Osteoblast (primary cell): ENCODE measurements around the gene SCN7A. TPM values are rescaled to one million over a fixed set of nuclear protein-coding genes. Genes with fewer than 3 reads are reported as not detected.

Experiments used
- DNase-seq: peaks from one replicate; pipeline ENCODE4 v3.0.0; 2011; ENCODE audit warnings: low spot score, mixed read lengths; ENCODE audit not compliant: insufficient read length; ENCODE audit errors: missing footprints
- H2AFZ ChIP-seq: 2 replicates; pipeline ENCODE4 v1.6.0; 2011; ENCODE audit warnings: mild to moderate bottlenecking, low read length
- H3K27ac ChIP-seq: 2 replicates; pipeline ENCODE4 v1.5.1; 2011; ENCODE audit warnings: mild to moderate bottlenecking, low read depth, low read length, moderate library complexity
- H3K27me3 ChIP-seq: 2 replicates; pipeline ENCODE4 v1.6.0; 2012; ENCODE audit warnings: mild to moderate bottlenecking, control low read depth, inconsistent platforms, low read length, moderate library complexity; ENCODE audit not compliant: insufficient read depth
- H3K36me3 ChIP-seq: 2 replicates; pipeline ENCODE4 v1.5.1; 2011; ENCODE audit warnings: mild to moderate bottlenecking, low read length, control low read depth, moderate library complexity; ENCODE audit not compliant: insufficient read depth
- H3K4me1 ChIP-seq: 2 replicates; pipeline ENCODE4 v1.5.1; 2011; ENCODE audit warnings: mild to moderate bottlenecking, low read length, control low read depth, moderate library complexity; ENCODE audit not compliant: insufficient read depth
- H3K4me2 ChIP-seq: 2 replicates; pipeline ENCODE4 v1.6.0; 2011; ENCODE audit warnings: mild to moderate bottlenecking, low read length; ENCODE audit not compliant: insufficient read depth
- H3K4me3 ChIP-seq: fragments of 200-600 bp; sonication (generic); 3 replicates; pipeline ENCODE4 v1.5.1; 2012; ENCODE audit warnings: mild to moderate bottlenecking, low read length, inconsistent platforms; ENCODE audit not compliant: insufficient read depth
- H3K79me2 ChIP-seq: 2 replicates; pipeline ENCODE4 v1.6.0; 2012; ENCODE audit warnings: mild to moderate bottlenecking, low read length, control low read depth, inconsistent platforms; ENCODE audit not compliant: insufficient read depth
- H3K9me3 ChIP-seq: 2 replicates; pipeline ENCODE4 v1.5.1; 2011; ENCODE audit warnings: low read depth, low read length, control low read depth
- H4K20me1 ChIP-seq: 2 replicates; pipeline ENCODE4 v1.6.0; 2012; ENCODE audit warnings: mild to moderate bottlenecking, low read length, control low read depth; ENCODE audit not compliant: insufficient read depth
- CTCF ChIP-seq: IDR thresholded peaks from 2 replicates; pipeline ENCODE4 v1.5.1; 2011; ENCODE audit warnings: mild to moderate bottlenecking, low read depth, low read length, moderate library complexity; ENCODE audit errors: extremely low read depth
- total RNA-seq: library from RNA; depleted of rRNA; stranded (reverse); fragments of >200 nt; gene quantifications from 2 replicates; pipeline ENCODE4 v1.2.3, GENCODE V29; 2012

The SCN7A gene
- total RNA-seq, 1 donor = not detected

- Histone ChIP-seq H3K27me3 (no peaks in the 10 kb centered on the region), H3K36me3 (no peaks in the 10 kb centered on the region), H3K4me2 (no peak overlapping the region), H3K4me1 (peaks cover 17% of the 10 kb centered on the region), H3K27ac (no peak overlapping the region), H3K4me3 (no peak overlapping the region), H3K9me3 (no peaks in the 10 kb centered on the region), H3K79me2 (peaks cover 2% of the 10 kb centered on the region), H4K20me1 (no peaks in the 10 kb centered on the region), H2AFZ (no peak overlapping the region)
- DNase-seq = no peak
- no peak for TF ChIP-seq CTCF
These were observed 120.9 kb downstream of the SCN7A start for GRCh38 chr2:166373105-166373504.

GRCh38 chr2:166372046-166372445 lies 122.0 kb downstream of the SCN7A start:
- DNase-seq = no peak
- Histone ChIP-seq H2AFZ (peak overlapping the region; percentile 54), H3K4me2 (peak overlapping the region; percentile 24), H3K79me2 (peaks cover 2% of the 10 kb centered on the region), H3K27ac (no peak overlapping the region), H3K4me3 (no peak overlapping the region), H3K36me3 (no peaks in the 10 kb centered on the region), H4K20me1 (no peaks in the 10 kb centered on the region), H3K4me1 (peaks cover 17% of the 10 kb centered on the region), H3K27me3 (no peaks in the 10 kb centered on the region), H3K9me3 (no peaks in the 10 kb centered on the region)
- TF ChIP-seq CTCF = no peak

- no peaks in the 10 kb centered on the region for H3K79me2 ChIP-seq
- DNase-seq = peak; percentile 26
- no peaks in the 10 kb centered on the region for H4K20me1 ChIP-seq
- H3K27ac ChIP-seq = no peak overlapping the region
- H3K4me1 ChIP-seq = peaks cover 14% of the 10 kb centered on the region
- H3K4me2 ChIP-seq = no peak overlapping the region
- no peaks in the 10 kb centered on the region for H3K27me3 ChIP-seq
- no peak for TF ChIP-seq CTCF
- no peaks in the 10 kb centered on the region for H3K9me3 ChIP-seq
- no peaks in the 10 kb centered on the region for H3K36me3 ChIP-seq
- peak overlapping the region; percentile 10 for H3K4me3 ChIP-seq
- peak overlapping the region; percentile 29 for H2AFZ ChIP-seq
These were observed 128.1 kb downstream of the SCN7A start for GRCh38 chr2:166365803-166366420.

- Histone ChIP-seq H3K27ac (no peak overlapping the region), H3K4me2 (no peak overlapping the region), H2AFZ (no peak overlapping the region), H3K9me3 (no peaks in the 10 kb centered on the region), H3K27me3 (no peaks in the 10 kb centered on the region), H4K20me1 (no peaks in the 10 kb centered on the region), H3K4me3 (no peak overlapping the region), H3K79me2 (no peaks in the 10 kb centered on the region), H3K36me3 (no peaks in the 10 kb centered on the region), H3K4me1 (peaks cover 14% of the 10 kb centered on the region)
- no peak for DNase-seq
- no peak for TF ChIP-seq CTCF
These were observed 128.8 kb downstream of the SCN7A start for GRCh38 chr2:166365239-166365638.
